ENCODE measurements around the gene INTS2.

DNA sequence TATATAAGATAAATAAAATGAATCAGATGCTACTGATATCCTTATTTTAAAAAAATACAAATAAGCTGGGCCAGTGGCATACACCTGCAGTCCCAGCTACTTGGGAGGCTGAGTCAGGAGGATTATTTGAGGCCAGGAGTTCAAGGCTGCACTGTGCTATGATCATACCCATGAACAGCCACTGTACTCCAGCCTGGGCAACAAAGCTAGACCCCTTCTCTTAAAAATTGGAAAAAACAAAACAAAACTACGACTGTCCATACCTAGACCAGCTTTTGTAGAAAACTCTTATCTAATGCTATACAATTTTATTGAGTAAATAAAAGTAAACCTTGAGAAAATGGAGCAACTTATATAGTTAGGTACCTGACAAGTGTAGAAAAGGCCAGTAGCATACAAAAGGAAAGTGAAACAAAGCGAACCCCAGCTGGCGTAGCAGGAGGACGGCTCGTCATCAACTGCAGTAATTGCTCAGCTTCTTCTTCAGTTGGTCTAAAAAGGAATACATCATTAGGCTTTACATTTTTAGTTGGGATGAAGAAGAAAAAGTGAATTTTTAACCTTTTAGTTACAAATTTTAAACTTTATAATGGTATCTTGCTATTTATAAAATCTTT lies 23.6 kb downstream of the INTS2 start:
- TF ChIP-seq, protein P1, sequence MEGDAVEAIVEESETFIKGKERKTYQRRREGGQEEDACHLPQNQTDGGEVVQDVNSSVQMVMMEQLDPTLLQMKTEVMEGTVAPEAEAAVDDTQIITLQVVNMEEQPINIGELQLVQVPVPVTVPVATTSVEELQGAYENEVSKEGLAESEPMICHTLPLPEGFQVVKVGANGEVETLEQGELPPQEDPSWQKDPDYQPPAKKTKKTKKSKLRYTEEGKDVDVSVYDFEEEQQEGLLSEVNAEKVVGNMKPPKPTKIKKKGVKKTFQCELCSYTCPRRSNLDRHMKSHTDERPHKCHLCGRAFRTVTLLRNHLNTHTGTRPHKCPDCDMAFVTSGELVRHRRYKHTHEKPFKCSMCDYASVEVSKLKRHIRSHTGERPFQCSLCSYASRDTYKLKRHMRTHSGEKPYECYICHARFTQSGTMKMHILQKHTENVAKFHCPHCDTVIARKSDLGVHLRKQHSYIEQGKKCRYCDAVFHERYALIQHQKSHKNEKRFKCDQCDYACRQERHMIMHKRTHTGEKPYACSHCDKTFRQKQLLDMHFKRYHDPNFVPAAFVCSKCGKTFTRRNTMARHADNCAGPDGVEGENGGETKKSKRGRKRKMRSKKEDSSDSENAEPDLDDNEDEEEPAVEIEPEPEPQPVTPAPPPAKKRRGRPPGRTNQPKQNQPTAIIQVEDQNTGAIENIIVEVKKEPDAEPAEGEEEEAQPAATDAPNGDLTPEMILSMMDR (IDR thresholded peaks at IDR 0.05) = no peak
- no peak for TF ChIP-seq POLR2AphosphoS5 (IDR thresholded peaks at IDR 0.05)
- TF ChIP-seq POLR2A (IDR thresholded peaks at IDR 0.05) = no peak

All from breast epithelium (tissue), 3 donors.